GM12873 (cell line): ENCODE results near the gene ZNF827.

Experiments
- CTCF ChIP-seq: IDR thresholded peaks from 2 replicates; pipeline ENCODE4 v1.5.1; 2012; ENCODE audit warnings: low read depth, mild to moderate bottlenecking, moderate library complexity, low read length, control low read depth; ENCODE audit not compliant: insufficient read depth; ENCODE audit errors: missing control alignments

ZNF827 gene

GRCh38 chr4:145899886-145900460 is 38.6 kb downstream of the ZNF827 start:
- no peak for TF ChIP-seq CTCF

GRCh38 chr4:145898926-145899531 is 39.6 kb downstream of the ZNF827 start:
- no peak for TF ChIP-seq CTCF

DNA sequence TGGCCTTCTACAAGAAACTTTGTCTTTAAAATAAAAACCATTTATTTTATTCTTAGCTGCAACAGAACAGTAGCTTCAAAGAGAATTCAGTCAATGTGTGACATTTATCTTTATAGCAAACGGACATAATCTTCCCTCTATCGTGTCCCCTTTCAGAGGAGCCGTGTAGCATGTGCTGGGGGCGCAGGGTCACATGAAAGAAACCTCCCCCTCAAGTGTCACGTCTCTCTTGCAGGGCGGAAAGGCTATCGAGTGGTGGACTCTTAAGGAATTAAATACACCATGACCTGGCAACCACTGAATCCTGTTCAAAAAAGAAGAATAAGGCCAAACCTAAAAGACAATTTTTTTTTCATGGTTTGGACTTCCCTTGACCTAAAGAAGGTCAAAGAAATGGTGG is 40.2 kb downstream of the ZNF827 start:
- no peak for TF ChIP-seq CTCF

- no peak for TF ChIP-seq CTCF
Observed at GRCh38 chr4:145895056-145895455, 43.6 kb downstream of the ZNF827 start.

GRCh38 chr4:145891958-145892357 is 46.7 kb downstream of the ZNF827 start:
- TF ChIP-seq CTCF, result peak; percentile 22

GRCh38 chr4:145890689-145891088 is 47.9 kb downstream of the ZNF827 start:
- no peak for TF ChIP-seq CTCF

DNA sequence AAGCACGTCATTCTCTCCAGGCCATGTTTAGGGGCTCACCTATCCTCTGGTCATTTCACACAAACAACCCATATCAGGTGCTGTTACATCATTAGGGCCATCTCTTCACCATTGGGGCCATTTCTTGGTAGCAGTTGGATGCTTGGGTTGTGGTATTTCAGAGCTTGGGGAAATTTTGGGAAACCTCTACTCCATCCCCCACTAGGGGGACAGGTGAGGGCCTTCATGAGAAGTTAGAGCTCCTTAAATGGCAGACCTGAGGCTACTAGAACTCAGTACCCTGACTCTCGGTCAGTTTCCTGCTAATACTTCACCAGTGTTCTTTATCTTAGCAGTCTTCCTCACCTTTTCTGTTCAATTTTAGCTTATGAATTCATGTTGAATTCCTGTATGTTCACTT is 50.2 kb downstream of the ZNF827 start:
- TF ChIP-seq CTCF, result peak; percentile 40
